KMS-11 (cell line): Measurements from ENCODE around the gene PDE4DIP.
"Not testable (repeated sequence)": the region's sequence is repeated elsewhere in the genome, so short reads cannot be mapped to it uniquely, and the experiment has no call there.

ENCODE experiments used
- H2AFZ ChIP-seq: fragments of 200-600 bp; sonication (generic); 2 replicates; pipeline ENCODE4 v1.6.1; 2016; ENCODE audit warnings: antibody characterized with exemption, mixed run types, low read depth
- H3K27ac ChIP-seq: fragments of 200-600 bp; sonication (generic); 2 replicates; pipeline ENCODE4 v1.6.1; 2016; ENCODE audit warnings: mild to moderate bottlenecking, mixed run types
- H3K27me3 ChIP-seq: fragments of 200-600 bp; sonication (generic); 2 replicates; pipeline ENCODE4 v1.6.1; 2017; ENCODE audit warnings: mild to moderate bottlenecking, low read depth, mixed run types, moderate library complexity; ENCODE audit not compliant: insufficient read depth
- H3K36me3 ChIP-seq: fragments of 200-600 bp; sonication (generic); 2 replicates; pipeline ENCODE4 v1.6.1; 2017; ENCODE audit warnings: mild to moderate bottlenecking, mixed run types; ENCODE audit not compliant: insufficient read depth
- H3K4me1 ChIP-seq: fragments of 200-600 bp; sonication (generic); 2 replicates; pipeline ENCODE4 v1.6.1; 2016; ENCODE audit warnings: mild to moderate bottlenecking, low read depth, mixed run types; ENCODE audit not compliant: poor library complexity, severe bottlenecking
- H3K4me2 ChIP-seq: fragments of 200-600 bp; sonication (generic); 2 replicates; pipeline ENCODE4 v1.7.0; 2016; ENCODE audit warnings: mild to moderate bottlenecking, mixed run types
- H3K4me3 ChIP-seq: fragments of 200-600 bp; sonication (generic); IDR thresholded peaks from 2 replicates; pipeline ENCODE4 v1.6.1; 2017; ENCODE audit warnings: low read depth, low read length, mixed read lengths; ENCODE audit not compliant: insufficient read depth
- H3K79me2 ChIP-seq: fragments of 200-600 bp; sonication (generic); 2 replicates; pipeline ENCODE4 v1.6.1; 2016; ENCODE audit warnings: low read depth, mixed run types; ENCODE audit not compliant: insufficient read depth
- H3K9ac ChIP-seq: fragments of 200-600 bp; sonication (generic); 2 replicates; pipeline ENCODE4 v1.6.1; 2016; ENCODE audit warnings: mild to moderate bottlenecking, mixed run types
- H4K20me1 ChIP-seq: fragments of 200-600 bp; sonication (generic); 2 replicates; pipeline ENCODE4 v1.6.1; 2016; ENCODE audit warnings: mild to moderate bottlenecking, mixed run types; ENCODE audit not compliant: insufficient read depth

PDE4DIP gene

DNA sequence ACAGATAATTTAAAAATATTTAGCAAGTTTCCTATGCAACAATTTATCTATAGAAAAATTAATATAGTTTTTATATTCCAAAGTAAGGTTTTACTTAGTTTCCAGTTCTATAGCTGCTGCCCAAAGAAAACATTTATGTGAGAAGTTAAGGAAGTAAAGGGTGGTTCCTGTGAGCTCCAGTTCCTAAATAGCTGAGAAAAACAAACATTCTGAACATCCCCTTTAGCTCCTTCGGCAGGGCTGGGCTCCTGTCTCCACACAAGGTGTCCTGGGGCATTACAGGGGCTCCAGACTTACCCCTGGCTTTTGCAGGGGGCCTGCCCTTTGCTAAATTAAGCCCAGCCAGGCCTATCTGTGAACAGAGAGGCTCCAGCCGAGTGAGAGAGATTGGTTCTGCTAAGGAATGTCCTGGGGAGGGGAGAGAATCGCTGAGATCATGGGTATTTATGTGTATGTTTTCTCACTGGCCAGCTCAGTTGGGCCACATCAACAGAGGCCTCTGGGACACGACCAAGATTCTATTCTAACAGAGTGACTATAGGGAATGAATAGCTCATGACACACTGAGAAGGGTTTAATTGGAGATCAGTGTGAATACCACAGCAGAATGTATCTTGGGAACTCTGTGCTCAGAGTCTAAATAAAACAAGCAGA, 72.6 kb downstream of the PDE4DIP start:
- not testable (repeated sequence) for H3K79me2 ChIP-seq, H3K27me3 ChIP-seq, H3K4me3 ChIP-seq, H3K36me3 ChIP-seq, H4K20me1 ChIP-seq, H3K9ac ChIP-seq
- Histone ChIP-seq H3K27ac (peak overlapping the region; percentile 30), H3K4me2 (peak overlapping the region; percentile 47), H3K4me1 (peaks cover 21% of the 10 kb centered on the region), H2AFZ (peak overlapping the region; percentile 38)

DNA sequence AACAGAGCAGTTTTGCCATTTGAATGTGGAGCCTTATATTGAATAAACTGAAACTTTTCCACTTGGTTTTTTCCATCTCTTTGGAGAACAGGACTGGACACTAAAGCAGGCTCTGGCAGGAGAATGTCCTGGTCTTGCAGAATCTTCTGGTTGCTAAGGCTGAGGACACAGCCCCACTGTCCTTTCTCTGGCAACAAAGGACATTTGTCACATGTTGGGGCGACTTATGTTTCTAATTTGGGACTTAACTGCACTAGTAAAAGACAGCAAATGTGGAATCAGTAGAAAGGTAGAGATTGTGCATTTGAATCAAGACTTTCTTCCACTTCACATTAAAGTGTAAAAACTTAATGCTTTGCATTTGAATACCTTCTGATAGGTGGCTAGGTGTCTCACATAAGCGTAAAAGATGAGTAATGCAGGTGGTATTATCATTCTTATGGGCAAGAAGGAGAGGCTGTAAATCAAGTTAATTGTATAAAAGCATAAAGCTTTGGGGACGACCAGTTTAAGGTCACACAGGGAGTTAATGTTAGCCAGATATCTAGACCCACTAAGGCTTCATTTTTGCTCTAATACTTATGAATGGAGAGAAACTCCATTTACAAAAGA, 74.7 kb downstream of the PDE4DIP start:
- not testable (repeated sequence) for H4K20me1 ChIP-seq, H3K36me3 ChIP-seq, H3K4me3 ChIP-seq, H3K9ac ChIP-seq, H3K79me2 ChIP-seq, H3K27me3 ChIP-seq
- H3K4me1 ChIP-seq: peaks cover 19% of the 10 kb centered on the region
- H2AFZ ChIP-seq: peak overlapping the region; percentile 4; the same call in 1 of the 2 replicates
- H3K27ac ChIP-seq: 0 out of 2 replicates have a peak overlapping the region, but pooled peaks have one; percentile 3
- H3K4me2 ChIP-seq: peak overlapping the region; percentile 10; the same call in 1 of the 2 replicates

DNA sequence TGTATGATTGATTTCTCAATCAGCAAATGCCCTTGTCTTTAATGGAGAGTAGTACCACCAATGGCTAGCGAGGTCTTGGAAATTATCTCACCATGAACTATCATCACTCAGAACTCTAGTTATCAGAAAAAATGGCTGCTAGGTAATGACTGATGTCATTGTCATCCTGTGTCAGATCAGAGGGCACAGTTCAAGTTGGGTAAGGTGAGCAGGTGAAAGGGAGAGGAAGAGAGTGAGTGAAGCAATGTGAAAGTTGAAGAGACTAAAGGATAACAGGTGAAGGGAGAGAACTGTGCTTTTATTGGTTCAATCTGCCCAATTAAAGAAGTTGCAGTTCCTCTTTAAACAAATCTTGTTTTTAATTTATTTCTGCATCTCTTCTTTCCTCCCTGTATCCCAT, 76.8 kb downstream of the PDE4DIP start:
- not testable (repeated sequence) for H3K36me3 ChIP-seq, H3K4me2 ChIP-seq, H3K27me3 ChIP-seq, H3K27ac ChIP-seq, H3K9ac ChIP-seq, H2AFZ ChIP-seq, H4K20me1 ChIP-seq, H3K79me2 ChIP-seq, H3K4me3 ChIP-seq
- peaks cover 16% of the 10 kb centered on the region for H3K4me1 ChIP-seq

DNA sequence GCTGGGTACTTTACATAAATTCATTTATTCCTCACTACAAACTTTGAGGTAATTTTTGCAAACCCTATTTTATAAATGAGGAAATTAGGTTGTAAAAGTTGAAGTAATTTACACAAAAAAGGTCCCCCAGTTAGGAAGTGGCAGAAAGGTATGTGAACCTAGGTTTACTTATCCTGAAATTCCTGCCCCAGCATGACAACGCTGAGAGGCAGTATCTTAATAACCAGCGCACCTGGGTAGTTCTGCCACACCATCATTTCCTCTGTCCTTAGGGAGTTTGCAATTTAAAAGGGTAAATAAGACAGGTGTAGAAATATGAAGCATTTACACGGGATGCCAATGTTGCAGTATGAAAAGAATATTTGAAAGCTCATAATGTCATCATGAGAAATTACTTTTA, 79.6 kb downstream of the PDE4DIP start:
- H3K4me1 ChIP-seq, H3K36me3 ChIP-seq, H3K4me2 ChIP-seq, H3K27ac ChIP-seq, H2AFZ ChIP-seq, H3K4me3 ChIP-seq, H3K9ac ChIP-seq, H3K79me2 ChIP-seq, H3K27me3 ChIP-seq, H4K20me1 ChIP-seq: not testable (repeated sequence)

DNA sequence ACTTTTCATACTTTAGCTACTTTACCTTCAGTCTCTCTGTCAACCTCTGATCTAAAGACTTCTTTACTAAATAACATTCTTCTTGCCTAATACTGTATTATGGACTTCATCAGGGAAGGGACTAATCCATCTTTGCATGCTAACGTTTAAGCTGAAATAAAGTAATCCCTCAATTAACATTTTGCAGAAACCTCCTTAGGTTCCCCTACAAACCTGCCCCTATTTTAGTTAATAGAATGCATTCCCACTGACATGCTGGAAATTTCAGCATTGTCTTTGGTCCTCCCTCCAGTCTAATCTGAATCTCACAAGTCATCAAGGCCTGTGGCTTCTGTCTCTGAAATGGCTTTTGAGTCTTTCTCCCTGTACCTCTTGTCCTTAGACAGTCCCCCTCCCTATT, 83.4 kb downstream of the PDE4DIP start:
- H4K20me1 ChIP-seq, H2AFZ ChIP-seq, H3K4me2 ChIP-seq, H3K27me3 ChIP-seq, H3K9ac ChIP-seq, H3K36me3 ChIP-seq, H3K4me1 ChIP-seq, H3K4me3 ChIP-seq, H3K79me2 ChIP-seq, H3K27ac ChIP-seq: not testable (repeated sequence)

DNA sequence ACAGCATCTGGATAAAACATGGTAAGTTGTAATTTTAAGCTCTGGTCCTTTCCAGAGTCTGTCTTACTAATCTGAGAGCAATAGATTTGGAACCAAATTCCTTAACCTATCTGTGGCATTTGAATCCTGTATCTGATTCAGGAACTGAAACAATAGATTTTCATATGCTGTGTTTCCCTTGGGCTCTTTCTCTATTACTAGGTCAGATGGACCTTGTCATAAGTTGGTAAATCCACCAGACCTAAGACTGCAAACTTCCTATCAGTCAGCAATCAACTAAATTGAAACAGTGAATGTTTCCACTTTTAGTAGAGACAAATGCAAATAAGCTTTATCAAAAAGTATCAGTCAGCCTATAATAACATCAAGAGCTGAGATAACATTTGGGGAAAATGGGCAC, 85.0 kb downstream of the PDE4DIP start:
- H3K36me3 ChIP-seq, H3K4me1 ChIP-seq, H3K4me2 ChIP-seq, H3K27ac ChIP-seq, H4K20me1 ChIP-seq, H3K79me2 ChIP-seq, H2AFZ ChIP-seq, H3K4me3 ChIP-seq, H3K27me3 ChIP-seq, H3K9ac ChIP-seq: not testable (repeated sequence)

DNA sequence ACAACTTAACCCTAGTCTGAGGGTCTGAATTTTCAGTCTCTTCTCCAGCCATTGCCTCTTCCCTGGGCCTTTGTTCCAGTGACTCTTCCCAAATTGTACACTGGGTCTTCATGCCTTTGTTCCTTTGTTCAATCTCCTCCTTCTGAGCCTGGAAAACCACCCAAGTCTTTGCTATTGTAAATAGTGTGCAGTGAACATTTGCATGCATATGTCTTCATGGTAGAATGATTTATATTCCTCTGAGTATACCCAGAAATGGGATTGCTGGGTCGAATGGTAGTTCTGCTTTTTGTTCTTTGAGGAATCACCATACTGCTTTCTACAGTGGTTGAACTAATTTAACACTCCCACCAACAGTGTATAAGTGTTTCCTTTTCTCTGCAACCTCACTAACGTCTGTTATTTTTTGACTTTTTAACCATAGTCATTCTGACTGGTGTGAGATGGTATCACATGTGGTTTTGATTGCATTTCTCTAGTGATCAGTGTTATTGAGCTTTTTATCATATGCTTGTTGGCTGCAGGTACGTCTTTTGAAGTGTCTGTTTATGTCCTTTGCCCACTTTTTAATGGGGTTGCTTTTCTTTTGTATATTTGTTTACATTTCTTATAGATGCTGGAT, 91.3 kb downstream of the PDE4DIP start:
- not testable (repeated sequence) for H3K9ac ChIP-seq, H3K27ac ChIP-seq, H4K20me1 ChIP-seq, H3K4me3 ChIP-seq, H3K27me3 ChIP-seq, H3K79me2 ChIP-seq, H3K4me2 ChIP-seq, H3K4me1 ChIP-seq, H3K36me3 ChIP-seq, H2AFZ ChIP-seq

DNA sequence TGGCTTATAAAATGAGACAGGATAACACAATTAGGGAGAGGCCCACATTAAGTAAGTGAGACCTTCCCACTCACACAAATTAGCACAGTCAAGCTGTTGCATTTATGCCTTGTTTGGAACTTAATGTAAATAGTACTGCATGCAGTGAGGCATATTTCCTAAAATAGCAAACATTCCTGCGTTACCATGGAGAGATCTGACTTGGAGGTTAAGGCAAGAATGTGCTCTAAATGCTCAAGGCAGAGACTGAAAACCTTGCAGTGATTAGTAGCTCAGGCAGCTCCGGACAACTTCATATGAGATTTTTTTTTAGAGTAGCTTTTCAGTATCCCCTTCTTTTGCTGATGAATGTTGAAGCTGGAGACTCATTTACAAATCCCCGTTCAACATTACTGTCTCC, 98.7 kb downstream of the PDE4DIP start:
- H3K27me3 ChIP-seq: not testable (repeated sequence)

DNA sequence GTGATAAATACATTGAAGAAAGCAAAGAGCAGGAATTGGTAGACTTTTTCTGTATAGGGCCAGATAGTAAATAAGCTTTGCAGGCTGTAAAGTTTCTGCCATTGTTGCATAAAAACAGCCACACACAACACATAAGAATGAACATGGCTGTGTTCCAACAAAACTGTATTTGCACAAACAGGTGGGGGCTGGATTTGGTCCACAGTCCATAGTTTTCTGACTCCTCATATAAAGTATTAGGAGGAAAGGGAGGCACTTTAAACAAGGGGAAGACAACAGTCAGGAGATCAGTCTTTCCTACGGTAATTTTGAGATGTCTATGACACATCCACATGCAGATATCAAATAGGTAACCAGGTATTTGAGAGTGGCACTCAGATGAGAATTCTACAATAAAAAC, 100.9 kb downstream of the PDE4DIP start:
- not testable (repeated sequence) for H3K36me3 ChIP-seq

More for the DNA sequence above, 98.7 kb downstream of the PDE4DIP start:
- not testable (repeated sequence) for H4K20me1 ChIP-seq, H3K4me3 ChIP-seq, H3K27ac ChIP-seq, H3K4me2 ChIP-seq, H3K79me2 ChIP-seq, H3K9ac ChIP-seq, H3K36me3 ChIP-seq, H2AFZ ChIP-seq
- peaks cover 17% of the 10 kb centered on the region for H3K4me1 ChIP-seq

DNA sequence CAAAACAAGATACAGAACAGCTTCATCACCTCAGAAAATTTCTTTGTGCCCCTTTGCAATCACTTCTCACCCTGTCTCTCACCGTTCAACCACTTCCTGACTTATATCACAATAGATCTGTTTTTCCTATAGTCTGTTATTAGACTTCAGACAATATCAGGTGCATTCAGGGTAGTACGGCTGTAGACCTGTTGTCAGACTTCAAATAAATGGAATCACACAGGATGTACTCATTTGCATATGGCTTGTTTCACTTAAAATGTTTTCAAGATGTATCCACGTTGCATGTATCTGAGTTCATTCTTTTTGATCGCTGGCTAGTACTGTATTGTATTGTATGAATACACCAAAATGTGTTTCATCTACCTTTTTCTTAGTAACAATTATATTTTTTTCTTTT, 104.5 kb downstream of the PDE4DIP start:
- not testable (repeated sequence) for H3K4me3 ChIP-seq, H3K79me2 ChIP-seq, H3K9ac ChIP-seq, H3K36me3 ChIP-seq, H3K27me3 ChIP-seq, H2AFZ ChIP-seq, H4K20me1 ChIP-seq, H3K27ac ChIP-seq
- peak overlapping the region; percentile 7; the same call in 1 of the 2 replicates for H3K4me2 ChIP-seq
- peaks cover 41% of the 10 kb centered on the region for H3K4me1 ChIP-seq

More for the DNA sequence above, 100.9 kb downstream of the PDE4DIP start:
- not testable (repeated sequence) for H3K4me2 ChIP-seq, H3K27me3 ChIP-seq, H2AFZ ChIP-seq, H3K9ac ChIP-seq, H3K27ac ChIP-seq, H3K79me2 ChIP-seq, H3K4me3 ChIP-seq, H4K20me1 ChIP-seq
- H3K4me1 ChIP-seq: peaks cover 34% of the 10 kb centered on the region
